ENCODE measurements around the gene GABRQ.
"Not testable (repeated sequence)": the region's sequence is repeated elsewhere in the genome, so short reads cannot be mapped to it uniquely, and the experiment has no call there.

- TF ChIP-seq CTCF (conservative IDR thresholded peaks at IDR 0.05; ENCODE audit: low read depth, low read length); EZH2 (IDR thresholded peaks at IDR 0.05; ENCODE audit: low read length, unreplicated experiment): not testable (repeated sequence)
Observed at GRCh38 chrX:152681012-152681411, 43.3 kb downstream of the GABRQ start.

All from PC-3 (cell line).